Sigmoid colon (tissue), 7 donors: Measurements from ENCODE around the gene SPOCK1. TPM values are rescaled to one million over a fixed set of nuclear protein-coding genes. Genes with fewer than 3 reads are reported as not detected.

ENCODE experiments used
- DNase-seq: peaks from one replicate; pipeline ENCODE4 v3.0.0-alpha.2; 2019
- H3K27ac ChIP-seq, 4 donors: fragments of 200-600 bp; sonication (generic); one replicate each; pipeline ENCODE4 v1.5.1; 2016 to 2019; ENCODE audit warnings: mild to moderate bottlenecking in 1 of 4
- H3K27me3 ChIP-seq, 3 donors: fragments of 200-600 bp; sonication (generic); one replicate each; pipeline ENCODE4 v1.5.1; 2019; ENCODE audit warnings: mild to moderate bottlenecking in 1 of 3
- H3K36me3 ChIP-seq, 4 donors: fragments of 200-600 bp; sonication (generic); one replicate each; pipeline ENCODE4 v1.5.1; 2016 to 2019
- H3K4me1 ChIP-seq, 4 donors: fragments of 200-600 bp; sonication (generic); one replicate each; pipeline ENCODE4 v1.5.1; 2017 to 2019
- H3K4me3 ChIP-seq, 4 donors: fragments of 200-600 bp; sonication (generic); one replicate each; pipeline ENCODE4 v1.5.1; 2017 to 2019; ENCODE audit warnings: mild to moderate bottlenecking in 2 of 4, moderate library complexity in 1 of 4
- H3K9me3 ChIP-seq, 4 donors: fragments of 200-600 bp in 3 of 4; sonication (generic) in 3 of 4; one replicate each; pipeline versions ENCODE4 v1.5.1 to v1.6.1; 2013 to 2019
- EP300 ChIP-seq, 4 donors: sonication (generic); formaldehyde crosslinking; IDR thresholded peaks; one replicate each; pipeline ENCODE4 v1.6.1; 2017; ENCODE audit warnings: antibody characterized with exemption in 4 of 4
- POLR2A ChIP-seq, 2 donors: fragments of 450-650 bp; IDR thresholded peaks; one replicate each; pipeline ENCODE4 v1.6.1; 2016; ENCODE audit warnings: antibody characterized with exemption in 2 of 2, mild to moderate bottlenecking in 2 of 2, moderate library complexity in 2 of 2
- POLR2AphosphoS5 ChIP-seq, 4 donors: sonication (generic); formaldehyde crosslinking; IDR thresholded peaks; one replicate each; pipeline ENCODE4 v1.6.1; 2017; ENCODE audit warnings: antibody characterized with exemption in 4 of 4
- WGBS, 2 donors: extraction: QIAGEN DNeasy Blood & Tissue Kit; methylation state at CpG; one replicate each; pipeline ENCODE4 v1.1.7; 2013; 5-methylcytosine and 5-hydroxymethylcytosine counted together
- intact Hi-C: fragments of 100-400 bp; cut with DNase I; formaldehyde crosslinking; loops from one replicate; pipeline ENCODE4 v1.15.1; 2023
- polyA plus RNA-seq, 3 donors: library from polyadenylated mRNA; stranded (reverse); fragments of 200-250 nt; gene quantifications; one replicate each; pipeline ENCODE4 v1.2.3, GENCODE V29; 2013
- total RNA-seq, 4 donors: library from RNA; depleted of rRNA; stranded (reverse); fragments of >200 nt; gene quantifications; one replicate each; pipeline ENCODE4 v1.1.0, GENCODE V29; 2016
- TF ChIP-seq, protein P1 (sequence below), 4 experiments: fragments of 450-650 bp in 3 of 4; fragments of 200-600 bp in 1 of 4; IDR thresholded peaks; one replicate each; pipeline ENCODE4 v1.5.1; 2016 to 2019; ENCODE audit warnings: antibody characterized with exemption in 4 of 4, mild to moderate bottlenecking in 3 of 4, moderate library complexity in 2 of 4
- donor health status: healthy with polysubstance abuse.
- donor health status: Bipolar disorder and iron deficiency.
- donor health status: healthy.

The SPOCK1 gene
- total and polyA plus RNA-seq, 7 donors: 2.4 to 104 (median 33.4) TPM

DNA sequence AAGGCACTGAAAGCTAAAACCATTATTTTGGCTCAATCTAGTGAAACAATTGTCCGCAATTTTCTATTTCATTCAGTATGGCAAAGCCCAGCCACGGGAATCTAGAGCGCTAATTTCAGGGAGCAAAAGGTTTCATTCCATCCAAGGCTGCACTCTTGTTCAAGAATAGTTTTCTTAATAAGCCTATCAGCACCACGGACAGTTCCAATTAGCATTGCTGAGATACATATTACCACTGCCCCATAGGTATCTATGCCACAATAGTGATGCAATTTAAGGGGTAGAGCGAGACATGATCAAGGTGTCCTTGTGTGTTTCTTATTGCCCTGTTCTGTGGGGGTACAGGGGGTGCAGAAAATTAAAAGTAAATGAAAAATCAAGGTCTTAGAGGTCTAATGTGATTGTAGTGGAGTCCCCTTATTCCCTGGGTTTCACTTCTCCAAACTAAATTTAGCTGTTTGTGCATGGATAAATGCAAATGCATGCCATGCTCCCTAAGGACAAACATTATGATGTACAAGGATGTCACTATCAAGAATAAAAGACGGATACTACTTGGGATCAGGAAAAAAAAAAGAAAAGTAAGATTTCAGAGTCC, 45.5 kb downstream of the SPOCK1 start:
- TF ChIP-seq, protein P1, sequence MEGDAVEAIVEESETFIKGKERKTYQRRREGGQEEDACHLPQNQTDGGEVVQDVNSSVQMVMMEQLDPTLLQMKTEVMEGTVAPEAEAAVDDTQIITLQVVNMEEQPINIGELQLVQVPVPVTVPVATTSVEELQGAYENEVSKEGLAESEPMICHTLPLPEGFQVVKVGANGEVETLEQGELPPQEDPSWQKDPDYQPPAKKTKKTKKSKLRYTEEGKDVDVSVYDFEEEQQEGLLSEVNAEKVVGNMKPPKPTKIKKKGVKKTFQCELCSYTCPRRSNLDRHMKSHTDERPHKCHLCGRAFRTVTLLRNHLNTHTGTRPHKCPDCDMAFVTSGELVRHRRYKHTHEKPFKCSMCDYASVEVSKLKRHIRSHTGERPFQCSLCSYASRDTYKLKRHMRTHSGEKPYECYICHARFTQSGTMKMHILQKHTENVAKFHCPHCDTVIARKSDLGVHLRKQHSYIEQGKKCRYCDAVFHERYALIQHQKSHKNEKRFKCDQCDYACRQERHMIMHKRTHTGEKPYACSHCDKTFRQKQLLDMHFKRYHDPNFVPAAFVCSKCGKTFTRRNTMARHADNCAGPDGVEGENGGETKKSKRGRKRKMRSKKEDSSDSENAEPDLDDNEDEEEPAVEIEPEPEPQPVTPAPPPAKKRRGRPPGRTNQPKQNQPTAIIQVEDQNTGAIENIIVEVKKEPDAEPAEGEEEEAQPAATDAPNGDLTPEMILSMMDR (IDR thresholded peaks at IDR 0.05): no peak
- TF ChIP-seq POLR2AphosphoS5 (IDR thresholded peaks at IDR 0.05) (no peak), EP300 (IDR thresholded peaks at IDR 0.05) (no peak), POLR2A (IDR thresholded peaks at IDR 0.05) (no peak)
- no peaks in the 10 kb centered on the region for H3K4me1 ChIP-seq
- H3K27me3 ChIP-seq: no peaks in the 10 kb centered on the region
- intact Hi-C loops: no loop called here
- H3K9me3 ChIP-seq: no peaks in the 10 kb centered on the region
- H3K27ac ChIP-seq: no peak overlapping the region
- 48 to 50% methylated on average over 6 of the region's 6 CpGs for WGBS, 2 donors
- H3K36me3 ChIP-seq: no peaks in the 10 kb centered on the region
- no peak overlapping the region for H3K4me3 ChIP-seq
- DNase-seq: no peak

DNA sequence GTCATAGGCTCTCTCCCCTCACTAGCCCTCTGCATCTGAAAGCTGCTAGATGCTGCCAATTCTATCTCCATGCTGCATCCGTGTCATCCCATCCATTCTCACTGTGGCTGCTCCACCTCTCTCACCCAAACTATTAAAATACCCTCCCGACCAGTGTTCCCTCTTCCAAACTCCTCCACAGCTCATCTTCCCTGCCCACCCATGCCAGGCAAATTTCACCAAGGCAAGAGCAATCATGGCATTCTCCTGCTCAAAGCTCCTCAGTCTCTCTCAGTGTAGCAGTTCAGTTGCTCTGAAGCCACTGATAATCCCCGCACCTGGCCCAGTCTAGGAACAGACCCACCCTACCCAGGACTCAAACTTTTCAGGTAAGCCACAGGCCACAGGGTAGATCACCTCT, 48.4 kb downstream of the SPOCK1 start:
- no peaks in the 10 kb centered on the region for H3K4me1 ChIP-seq
- TF ChIP-seq POLR2A (IDR thresholded peaks at IDR 0.05) (no peak), EP300 (IDR thresholded peaks at IDR 0.05) (no peak), POLR2AphosphoS5 (IDR thresholded peaks at IDR 0.05) (no peak)
- TF ChIP-seq, protein P1 (IDR thresholded peaks at IDR 0.05): no peak
- no peaks in the 10 kb centered on the region for H3K9me3 ChIP-seq
- H3K4me3 ChIP-seq: no peak overlapping the region
- no peaks in the 10 kb centered on the region for H3K27me3 ChIP-seq
- H3K36me3 ChIP-seq: no peaks in the 10 kb centered on the region
- H3K27ac ChIP-seq: no peak overlapping the region
- intact Hi-C loops: no loop called here
- 68 to 80% methylated on average over 3 of the region's 3 CpGs for WGBS, 2 donors
- DNase-seq: no peak

DNA sequence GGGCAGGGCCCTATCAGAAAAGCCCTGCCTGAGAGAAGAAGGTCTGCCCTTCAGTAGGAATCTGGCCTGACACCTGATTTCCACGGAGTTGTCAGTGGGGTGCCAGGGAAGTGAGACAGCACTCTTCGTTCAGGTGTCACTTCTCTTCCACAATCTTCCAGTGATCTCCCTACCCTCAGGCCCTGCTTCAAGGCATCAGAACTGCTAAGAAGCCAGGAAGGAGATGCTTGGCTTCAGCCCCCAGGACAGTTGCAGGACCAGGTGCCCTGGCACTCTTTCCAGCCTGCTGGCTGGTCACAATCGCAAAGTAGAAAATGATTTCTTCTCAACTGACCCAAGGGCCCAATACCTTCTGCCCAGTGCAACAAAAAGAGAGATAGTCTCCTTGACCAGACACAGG, 50.3 kb downstream of the SPOCK1 start:
- no peaks in the 10 kb centered on the region for H3K9me3 ChIP-seq
- no peaks in the 10 kb centered on the region for H3K36me3 ChIP-seq
- H3K4me1 ChIP-seq: no peaks in the 10 kb centered on the region
- H3K27me3 ChIP-seq: no peaks in the 10 kb centered on the region
- H3K4me3 ChIP-seq: no peak overlapping the region
- DNase-seq: no peak
- intact Hi-C loops: no loop called here
- TF ChIP-seq, protein P1 (IDR thresholded peaks at IDR 0.05): no peak
- no peak for TF ChIP-seq POLR2A (IDR thresholded peaks at IDR 0.05)
- H3K27ac ChIP-seq: no peak overlapping the region
- WGBS, 2 donors: 55 to 62% methylated on average over 3 of the region's 3 CpGs

DNA sequence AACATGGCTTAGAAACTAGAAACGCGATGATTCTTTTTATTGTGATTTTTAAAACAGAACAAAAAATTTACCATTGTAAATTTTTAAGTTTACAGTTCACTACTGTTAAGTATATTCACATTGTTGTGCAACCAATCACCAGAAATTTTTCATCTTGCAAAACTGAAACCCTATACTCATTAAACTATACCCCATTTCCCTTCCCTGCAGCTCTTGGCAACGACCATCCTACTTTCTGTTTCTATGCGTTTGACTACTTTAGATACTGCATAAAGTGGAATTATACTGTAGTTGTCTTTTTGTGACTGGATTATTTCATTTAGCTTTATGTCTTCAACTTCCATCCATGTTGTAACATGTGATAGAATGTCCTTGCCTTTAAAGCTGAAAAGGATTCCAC, 52.5 kb downstream of the SPOCK1 start:
- Histone ChIP-seq H3K27ac (no peak overlapping the region), H3K9me3 (no peaks in the 10 kb centered on the region), H3K36me3 (no peaks in the 10 kb centered on the region), H3K4me1 (peaks cover 0 to 18% (median 10%) of the 10 kb centered on the region in 4 donors), H3K4me3 (no peak overlapping the region), H3K27me3 (no peaks in the 10 kb centered on the region)
- DNase-seq: no peak
- WGBS, 2 donors: 66 to 76% methylated on average over 4 of the region's 4 CpGs
- no peak for TF ChIP-seq POLR2AphosphoS5 (IDR thresholded peaks at IDR 0.05)
- no peak for TF ChIP-seq POLR2A (IDR thresholded peaks at IDR 0.05)
- TF ChIP-seq, protein P1 (IDR thresholded peaks at IDR 0.05): no peak
- no peak for TF ChIP-seq EP300 (IDR thresholded peaks at IDR 0.05)
- intact Hi-C loops: no loop called here

DNA sequence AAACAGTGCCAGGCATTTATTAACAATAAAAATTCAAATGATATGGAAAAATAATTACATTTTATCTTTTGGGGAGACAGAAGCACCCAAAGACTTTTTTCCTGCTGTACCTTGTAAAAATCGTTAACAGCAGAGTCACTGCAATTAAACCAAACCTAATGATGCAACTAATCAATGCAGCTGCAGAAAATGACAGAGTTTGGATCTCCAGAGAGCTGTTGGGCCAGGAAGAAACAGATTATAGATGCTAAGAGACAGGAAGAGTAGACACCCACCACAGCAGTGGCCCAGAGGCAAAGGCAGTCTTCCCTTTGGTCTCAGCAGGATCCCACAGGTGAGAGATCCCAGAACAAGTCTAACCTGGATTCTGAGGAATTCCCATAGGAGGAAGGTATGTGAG, 53.0 kb downstream of the SPOCK1 start:
- Histone ChIP-seq H3K9me3 (no peaks in the 10 kb centered on the region), H3K27ac (no peak overlapping the region), H3K27me3 (no peaks in the 10 kb centered on the region), H3K36me3 (no peaks in the 10 kb centered on the region), H3K4me1 (peaks cover 0 to 18% (median 10%) of the 10 kb centered on the region in 4 donors), H3K4me3 (no peak overlapping the region)
- WGBS, 2 donors: 34 to 78% methylated on average over 1 of the region's 1 CpG
- TF ChIP-seq, protein P1 (IDR thresholded peaks at IDR 0.05): no peak
- TF ChIP-seq EP300 (IDR thresholded peaks at IDR 0.05) (no peak), POLR2A (IDR thresholded peaks at IDR 0.05) (no peak)
- intact Hi-C loops: no loop called here
- DNase-seq: no peak
